Osteocyte (in vitro differentiated cells): ENCODE measurements around the gene PPP1R12B. TPM values are rescaled to one million over a fixed set of nuclear protein-coding genes. Genes with fewer than 3 reads are reported as not detected.
"Not testable (repeated sequence)": the region's sequence is repeated elsewhere in the genome, so short reads cannot be mapped to it uniquely, and the experiment has no call there.

Source experiments
- DNase-seq: peaks from one replicate; pipeline ENCODE4 v3.0.0; 2021; ENCODE audit warnings: mixed read lengths; ENCODE audit not compliant: unreplicated experiment; ENCODE audit errors: extremely low spot score
- H3K27ac Mint-ChIP-seq: one replicate; pipeline ENCODE4 v1.8.0; 2021; ENCODE audit warnings: mild to moderate bottlenecking, mixed read lengths; ENCODE audit not compliant: unreplicated experiment
- H3K27me3 Mint-ChIP-seq: one replicate; pipeline ENCODE4 v1.8.0; 2021; ENCODE audit warnings: mixed read lengths; ENCODE audit not compliant: unreplicated experiment
- H3K36me3 Mint-ChIP-seq: one replicate; pipeline ENCODE4 v1.8.0; 2021; ENCODE audit warnings: mixed read lengths; ENCODE audit not compliant: unreplicated experiment
- H3K4me1 Mint-ChIP-seq: one replicate; pipeline ENCODE4 v1.8.0; 2021; ENCODE audit warnings: mixed read lengths; ENCODE audit not compliant: unreplicated experiment
- H3K4me3 Mint-ChIP-seq: one replicate; pipeline ENCODE4 v1.8.0; 2021; ENCODE audit warnings: mild to moderate bottlenecking, moderate library complexity, mixed read lengths; ENCODE audit not compliant: unreplicated experiment
- H3K9me3 Mint-ChIP-seq: one replicate; pipeline ENCODE4 v1.8.0; 2021; ENCODE audit warnings: mixed read lengths; ENCODE audit not compliant: unreplicated experiment
- total RNA-seq: library from RNA; stranded (reverse); gene quantifications from 2 replicates; pipeline ENCODE4 v1.2.1, GENCODE V29; 2021
- TF ChIP-seq, protein P1 (sequence below): fragments of 200-600 bp; sonication (generic); IDR thresholded peaks from 2 replicates; pipeline ENCODE4 v1.5.0; 2021; ENCODE audit warnings: antibody characterized with exemption, mild to moderate bottlenecking, moderate library complexity

PPP1R12B gene
- total RNA-seq, 1 donor from 2014 or later = 14.6 TPM

DNA sequence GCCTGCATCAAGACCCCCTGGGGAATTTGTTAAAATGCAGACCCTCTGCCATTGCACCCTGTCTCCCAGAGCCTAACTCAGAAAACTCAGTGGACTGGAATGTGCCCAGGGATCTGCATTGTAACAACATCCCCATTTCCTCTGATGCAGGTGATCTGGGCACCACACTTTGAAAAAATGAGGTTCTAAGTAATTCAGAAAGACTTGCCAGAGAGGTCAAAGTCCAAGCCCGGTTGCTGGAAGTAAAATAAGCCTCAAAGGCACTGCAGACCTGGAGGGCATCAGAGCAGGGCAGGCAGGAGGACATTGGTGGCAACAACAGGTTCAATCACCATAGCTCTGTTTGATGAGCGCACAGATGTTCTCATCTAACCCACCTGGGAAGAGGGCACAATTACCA, 271.0 kb downstream of the PPP1R12B start:
- H3K27ac Mint-ChIP-seq = no peak overlapping the region
- peaks cover 50% of the 10 kb centered on the region for H3K4me1 Mint-ChIP-seq
- H3K9me3 Mint-ChIP-seq = no peaks in the 10 kb centered on the region
- H3K36me3 Mint-ChIP-seq = no peaks in the 10 kb centered on the region
- no peak overlapping the region for H3K4me3 Mint-ChIP-seq
- no peaks in the 10 kb centered on the region for H3K27me3 Mint-ChIP-seq
- no peak for DNase-seq
- TF ChIP-seq, protein P1, sequence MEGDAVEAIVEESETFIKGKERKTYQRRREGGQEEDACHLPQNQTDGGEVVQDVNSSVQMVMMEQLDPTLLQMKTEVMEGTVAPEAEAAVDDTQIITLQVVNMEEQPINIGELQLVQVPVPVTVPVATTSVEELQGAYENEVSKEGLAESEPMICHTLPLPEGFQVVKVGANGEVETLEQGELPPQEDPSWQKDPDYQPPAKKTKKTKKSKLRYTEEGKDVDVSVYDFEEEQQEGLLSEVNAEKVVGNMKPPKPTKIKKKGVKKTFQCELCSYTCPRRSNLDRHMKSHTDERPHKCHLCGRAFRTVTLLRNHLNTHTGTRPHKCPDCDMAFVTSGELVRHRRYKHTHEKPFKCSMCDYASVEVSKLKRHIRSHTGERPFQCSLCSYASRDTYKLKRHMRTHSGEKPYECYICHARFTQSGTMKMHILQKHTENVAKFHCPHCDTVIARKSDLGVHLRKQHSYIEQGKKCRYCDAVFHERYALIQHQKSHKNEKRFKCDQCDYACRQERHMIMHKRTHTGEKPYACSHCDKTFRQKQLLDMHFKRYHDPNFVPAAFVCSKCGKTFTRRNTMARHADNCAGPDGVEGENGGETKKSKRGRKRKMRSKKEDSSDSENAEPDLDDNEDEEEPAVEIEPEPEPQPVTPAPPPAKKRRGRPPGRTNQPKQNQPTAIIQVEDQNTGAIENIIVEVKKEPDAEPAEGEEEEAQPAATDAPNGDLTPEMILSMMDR = no peak

DNA sequence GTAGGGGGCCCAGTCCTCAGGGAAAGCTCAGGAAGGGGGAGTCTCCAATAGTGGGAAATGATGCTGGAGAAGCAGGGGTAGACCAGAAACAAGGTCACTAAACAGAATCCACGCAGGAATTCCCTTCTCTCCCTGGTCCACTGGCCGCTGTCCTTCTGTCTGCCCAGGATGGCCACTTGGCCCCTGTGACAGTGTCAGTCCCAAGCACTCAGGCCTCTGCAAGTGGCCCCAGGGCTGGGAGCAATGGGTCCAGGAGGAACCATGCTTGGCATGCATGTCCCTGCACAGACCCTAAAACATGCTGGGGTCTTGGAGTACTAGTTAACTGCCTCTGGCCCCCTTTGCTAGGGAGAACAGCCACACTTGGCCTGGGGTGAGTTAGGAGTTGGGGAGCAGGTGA, 271.5 kb downstream of the PPP1R12B start:
- H3K27ac Mint-ChIP-seq, H3K9me3 Mint-ChIP-seq, H3K36me3 Mint-ChIP-seq, DNase-seq, H3K27me3 Mint-ChIP-seq, H3K4me3 Mint-ChIP-seq: not testable (repeated sequence)
- peaks cover 45% of the 10 kb centered on the region for H3K4me1 Mint-ChIP-seq

DNA sequence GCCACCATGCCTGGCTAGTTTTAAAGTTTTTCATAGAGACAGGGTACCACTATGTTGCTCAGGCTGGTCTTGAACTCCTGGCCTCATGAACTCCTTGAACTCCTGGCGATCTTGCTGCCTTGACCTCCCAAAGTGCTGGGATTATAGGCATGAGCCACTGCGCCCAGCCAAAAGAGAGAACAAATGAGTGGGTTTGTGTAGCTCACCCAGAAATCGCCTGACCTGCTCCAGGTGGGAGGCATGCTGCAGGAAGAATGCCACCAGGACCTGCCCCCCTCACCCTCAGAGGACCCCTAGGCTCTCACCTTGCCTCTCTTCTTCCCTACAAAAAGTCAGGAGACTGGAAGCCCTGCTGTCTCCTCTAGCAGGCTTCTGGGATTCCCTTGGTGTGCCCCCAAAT, 272.9 kb downstream of the PPP1R12B start:
- H3K36me3 Mint-ChIP-seq = no peaks in the 10 kb centered on the region
- no peaks in the 10 kb centered on the region for H3K9me3 Mint-ChIP-seq
- H3K27ac Mint-ChIP-seq = no peak overlapping the region
- TF ChIP-seq, protein P1 = no peak
- H3K4me1 Mint-ChIP-seq = peaks cover 31% of the 10 kb centered on the region
- H3K4me3 Mint-ChIP-seq = no peak overlapping the region
- no peaks in the 10 kb centered on the region for H3K27me3 Mint-ChIP-seq
- no peak for DNase-seq

DNA sequence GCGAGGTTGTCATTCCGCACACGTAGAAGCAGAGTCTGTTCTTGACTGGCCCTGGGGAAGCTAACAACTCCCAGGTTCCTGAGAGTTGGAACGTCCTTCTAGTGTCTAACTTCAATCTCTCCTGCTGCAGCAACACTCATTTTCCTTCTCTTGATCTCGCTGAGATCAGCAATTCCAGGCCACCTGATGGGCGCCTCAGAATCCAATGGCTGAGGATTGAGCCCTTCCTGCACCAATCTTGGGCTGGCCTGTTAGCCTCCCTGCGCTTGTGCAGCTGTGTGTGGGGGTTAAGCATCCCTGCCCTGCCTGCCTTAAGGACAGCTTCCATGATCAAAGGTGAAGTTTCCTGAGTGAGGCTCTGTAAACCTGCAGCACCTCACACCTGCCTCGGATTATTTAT, 273.9 kb downstream of the PPP1R12B start:
- TF ChIP-seq, protein P1 = no peak
- Mint-ChIP-seq H3K36me3 (no peaks in the 10 kb centered on the region), H3K9me3 (no peaks in the 10 kb centered on the region), H3K27ac (no peak overlapping the region), H3K4me1 (peaks cover 22% of the 10 kb centered on the region), H3K4me3 (no peak overlapping the region), H3K27me3 (no peaks in the 10 kb centered on the region)
- DNase-seq = no peak

DNA sequence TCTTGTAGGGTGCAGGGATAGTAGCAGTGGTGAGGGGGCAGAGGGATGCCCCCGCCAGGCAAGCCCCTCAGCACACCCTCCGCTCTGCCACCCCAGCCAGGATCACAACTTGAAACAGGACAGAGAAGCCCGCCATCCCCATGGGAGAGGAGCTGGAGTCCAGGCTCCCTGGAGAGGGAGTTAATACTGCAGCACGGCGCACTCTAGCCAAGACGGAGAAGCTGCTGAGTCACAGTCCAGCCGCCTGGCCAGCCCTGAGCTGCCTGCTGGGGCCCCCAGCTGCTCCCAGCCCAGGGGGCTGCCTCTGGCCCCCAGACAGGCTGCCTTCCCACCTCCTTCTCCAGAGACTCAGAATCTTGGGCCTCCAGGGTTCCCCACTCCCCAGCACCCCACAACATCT, 274.6 kb downstream of the PPP1R12B start:
- Mint-ChIP-seq H3K27ac (peak overlapping the region; percentile 50), H3K4me3 (no peak overlapping the region), H3K9me3 (no peaks in the 10 kb centered on the region), H3K36me3 (no peaks in the 10 kb centered on the region), H3K4me1 (peaks cover 16% of the 10 kb centered on the region), H3K27me3 (no peaks in the 10 kb centered on the region)
- no peak for DNase-seq
- TF ChIP-seq, protein P1 = no peak

DNA sequence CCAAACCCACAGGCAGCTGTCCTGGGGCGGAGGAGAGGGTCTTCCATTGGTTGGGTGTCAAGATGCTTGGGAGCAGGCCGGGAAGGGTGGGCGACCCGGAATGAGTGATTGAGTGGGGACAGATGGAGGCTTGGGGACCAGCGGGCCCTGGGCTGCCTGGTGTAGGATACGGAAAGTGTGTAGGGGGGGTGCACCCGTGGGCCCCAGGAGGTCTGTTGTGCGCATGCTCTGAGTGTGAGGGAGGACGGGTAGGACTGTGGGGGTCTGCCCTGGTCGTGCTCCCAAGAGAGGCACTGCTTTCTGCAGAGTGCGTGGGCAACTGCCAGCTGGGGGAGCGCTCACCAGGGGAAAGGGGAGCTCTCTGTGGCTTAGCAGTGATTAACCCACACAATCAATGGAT, 275.0 kb downstream of the PPP1R12B start:
- H3K27me3 Mint-ChIP-seq, H3K4me3 Mint-ChIP-seq, DNase-seq, H3K9me3 Mint-ChIP-seq, H3K36me3 Mint-ChIP-seq: not testable (repeated sequence)
- H3K27ac Mint-ChIP-seq = peak overlapping the region; percentile 50
- peaks cover 12% of the 10 kb centered on the region for H3K4me1 Mint-ChIP-seq
